GM18861 (cell line): ENCODE results near the gene SPEM3.

Experiments used
- ATAC-seq: cut with Tn5 transposase; IDR thresholded peaks from one replicate; pipeline ENCODE4 v1.9.1; 2021; ENCODE audit not compliant: unreplicated experiment

The SPEM3 gene

GRCh38 chr17:7419819-7420610 lies 8.6 kb upstream of the SPEM3 start, which contains the start of gene SPEM1:
SPEM1 (plus strand) TSS chr17:7420324; CDS start chr17:7420385, 61 bp downstream.
- ATAC-seq = no peak

- ATAC-seq = no peak
Observed at GRCh38 chr17:7421186-7421585, 7.5 kb upstream of the SPEM3 start.

GRCh38 chr17:7423679-7424078 lies 5.0 kb upstream of the SPEM3 start:
- ATAC-seq = no peak

GRCh38 chr17:7425316-7425715 lies 3.3 kb upstream of the SPEM3 start, which contains the start of gene SPEM2:
SPEM2 (plus strand) TSS chr17:7425616; CDS start chr17:7425689, 73 bp downstream.
- ATAC-seq = no peak

GRCh38 chr17:7425756-7426155 lies 2.9 kb upstream of the SPEM3 start:
- ATAC-seq = no peak

- ATAC-seq = no peak
Observed at GRCh38 chr17:7426203-7426863, 2.3 kb upstream of the SPEM3 start.

- no peak for ATAC-seq
Observed at GRCh38 chr17:7426896-7427489, 1.7 kb upstream of the SPEM3 start.

- no peak for ATAC-seq
Observed at GRCh38 chr17:7427549-7427948, 1.1 kb upstream of the SPEM3 start.

GRCh38 chr17:7429722-7430121 lies 1.1 kb downstream of the SPEM3 start:
- no peak for ATAC-seq

- ATAC-seq = no peak
Observed at GRCh38 chr17:7431231-7431630, 2.6 kb downstream of the SPEM3 start.

- no peak for ATAC-seq
Observed at GRCh38 chr17:7432296-7432695, 3.6 kb downstream of the SPEM3 start.

GRCh38 chr17:7435676-7436555 lies 7.3 kb downstream of the SPEM3 start:
- ATAC-seq = peak; percentile 24

GRCh38 chr17:7436556-7437368 lies 8.1 kb downstream of the SPEM3 start:
- peak; percentile 37 for ATAC-seq

- no peak for ATAC-seq
Observed at GRCh38 chr17:7437369-7437863, 8.8 kb downstream of the SPEM3 start.

GRCh38 chr17:7437950-7438614 lies 9.4 kb downstream of the SPEM3 start:
- no peak for ATAC-seq

GRCh38 chr17:7438656-7439460 lies 10.2 kb downstream of the SPEM3 start:
- ATAC-seq = no peak

GRCh38 chr17:7439462-7440112 lies 10.9 kb downstream of the SPEM3 start, which contains the start of gene FGF11:
FGF11 (plus strand) TSS chr17:7439512; CDS start chr17:7439621, 109 bp downstream.
- no peak for ATAC-seq
